H1 (cell line): ENCODE data around the gene MRPL20. TPM values are rescaled to one million over a fixed set of nuclear protein-coding genes. Genes with fewer than 3 reads are reported as not detected.

Source experiments
- CTCF ChIA-PET: fragments of 300-600 bp; sonication (Branson Sonifier 250); formaldehyde crosslinking; loops from one replicate; lab custom pipeline; 2021; ENCODE audit not compliant: partially characterized antibody; lab: Charles Lee
- POLR2A ChIA-PET: fragments of 300-600 bp; sonication (Branson Sonifier 250); formaldehyde crosslinking; loops from one replicate; lab custom pipeline; 2021; ENCODE audit warnings: inconsistent platforms; ENCODE audit not compliant: partially characterized antibody; lab: Charles Lee
- DNase-seq, 2 experiments: peaks; one replicate each; pipeline versions ENCODE4 v3.0.0 to v3.0.0-alpha.2; 2010 to 2022; ENCODE audit warnings: low spot score in 2 of 2, low read depth in 1 of 2, mixed read lengths in 1 of 2
- FAIRE-seq: peaks from 2 replicates; lab custom pipeline; 2011; peaks lifted over from hg19 to GRCh38; lab: Jason Lieb, UNC
- H2AFZ ChIP-seq: 2 replicates; pipeline ENCODE4 v1.8.1; 2012; ENCODE audit warnings: low read length, inconsistent platforms
- H2AK5ac ChIP-seq: 2 replicates; pipeline ENCODE4 v1.6.1; 2013; ENCODE audit warnings: low read depth, low read length
- H2BK120ac ChIP-seq: replicated peaks from 2 replicates; pipeline ENCODE3; 2013; ENCODE audit warnings: low read depth, low read length, inconsistent platforms
- H2BK12ac ChIP-seq: 2 replicates; pipeline ENCODE4 v1.6.1; 2013; ENCODE audit warnings: low read depth, low read length
- H2BK15ac ChIP-seq: 2 replicates; pipeline ENCODE4 v1.6.1; 2013; ENCODE audit warnings: low read length
- H2BK20ac ChIP-seq: 2 replicates; pipeline ENCODE4 v1.6.1; 2013; ENCODE audit warnings: low read length
- H2BK5ac ChIP-seq: 2 replicates; pipeline ENCODE4 v1.6.1; 2013; ENCODE audit warnings: low read depth, low read length
- H3K14ac ChIP-seq: 2 replicates; pipeline ENCODE4 v1.6.1; 2013; ENCODE audit warnings: inconsistent platforms; ENCODE audit not compliant: insufficient read length
- H3K18ac ChIP-seq: 2 replicates; pipeline ENCODE4 v1.6.1; 2013; ENCODE audit warnings: low read length; ENCODE audit errors: extremely low read depth
- H3K23ac ChIP-seq: 2 replicates; pipeline ENCODE4 v1.6.1; 2013; ENCODE audit warnings: inconsistent platforms; ENCODE audit not compliant: insufficient read length
- H3K23me2 ChIP-seq: 2 replicates; pipeline ENCODE4 v1.6.1; 2013; ENCODE audit warnings: low read depth, low read length
- H3K27ac ChIP-seq: 2 replicates; pipeline ENCODE4 v1.6.1; 2011; ENCODE audit warnings: low read depth, low read length, inconsistent platforms
- H3K27me3 ChIP-seq, 4 experiments: replicated peaks in 1 of 4; 1 replicate in 1 of 4; 2 replicates in 3 of 4; pipeline versions ENCODE4 v1.6.1 to v1.8.1; 2011 to 2013; ENCODE audit warnings: low read length in 3 of 4, mild to moderate bottlenecking in 3 of 4, inconsistent platforms in 2 of 4, mixed read lengths in 2 of 4, moderate library complexity in 1 of 4; ENCODE audit not compliant: control insufficient read depth in 3 of 4, insufficient read depth in 3 of 4; ENCODE audit errors: extremely low read depth in 1 of 4
- H3K36me3 ChIP-seq, 4 experiments: 2 replicates each; pipeline versions ENCODE4 v1.6.1 to v1.8.1; 2011 to 2013; ENCODE audit warnings: mild to moderate bottlenecking in 4 of 4, low read length in 3 of 4, moderate library complexity in 2 of 4, control low read depth in 1 of 4, inconsistent platforms in 1 of 4; ENCODE audit not compliant: insufficient read depth in 4 of 4, control insufficient read depth in 2 of 4
- H3K4ac ChIP-seq: replicated peaks from 2 replicates; pipeline ENCODE3; 2013; ENCODE audit warnings: low read length, low read depth, mixed read lengths, inconsistent platforms; ENCODE audit not compliant: insufficient read length
- H3K4me1 ChIP-seq, 4 experiments: replicated peaks in 1 of 4; 1 replicate in 1 of 4; 2 replicates in 3 of 4; pipeline versions ENCODE4 v1.6.1 to v1.8.1; 2011 to 2013; ENCODE audit warnings: low read length in 3 of 4, inconsistent platforms in 2 of 4, mixed read lengths in 1 of 4; ENCODE audit not compliant: insufficient read depth in 4 of 4, control insufficient read depth in 3 of 4
- H3K4me2 ChIP-seq, 2 experiments: 2 replicates each; pipeline versions ENCODE4 v1.6.1 to v1.8.1; 2011 to 2013; ENCODE audit warnings: low read depth in 2 of 2, low read length in 2 of 2, control low read depth in 1 of 2, inconsistent platforms in 1 of 2, mild to moderate bottlenecking in 1 of 2; ENCODE audit not compliant: insufficient read depth in 1 of 2
- H3K4me3 ChIP-seq, 4 experiments: fragments of 200-600, 300-600 bp in 1 of 4; sonication (generic), shearing (Covaris generic), sonication (Bioruptor Twin) in 1 of 4; 2 replicates each; pipeline versions ENCODE4 v1.5.1 to v1.8.1; 2011 to 2016; ENCODE audit warnings: low read length in 4 of 4, low read depth in 3 of 4, control low read depth in 2 of 4, inconsistent platforms in 2 of 4, mild to moderate bottlenecking in 2 of 4, mixed read lengths in 1 of 4, moderate library complexity in 1 of 4; ENCODE audit not compliant: insufficient read depth in 2 of 4; ENCODE audit errors: extremely low read depth in 1 of 4
- H3K56ac ChIP-seq: replicated peaks from 2 replicates; pipeline ENCODE3; 2013; ENCODE audit warnings: low read depth, mild to moderate bottlenecking, mixed read lengths, low read length, inconsistent platforms; ENCODE audit not compliant: insufficient read length
- H3K79me1 ChIP-seq: 2 replicates; pipeline ENCODE4 v1.6.1; 2013; ENCODE audit warnings: low read depth, low read length, control low read depth
- H3K79me2 ChIP-seq, 2 experiments: 2 replicates each; pipeline versions ENCODE4 v1.6.1 to v1.8.1; 2012 to 2013; ENCODE audit warnings: low read length in 2 of 2, mild to moderate bottlenecking in 2 of 2, inconsistent platforms in 1 of 2; ENCODE audit not compliant: insufficient read depth in 2 of 2, control insufficient read depth in 1 of 2
- H3K9ac ChIP-seq, 4 experiments: replicated peaks in 1 of 4; 1 replicate in 1 of 4; 2 replicates in 3 of 4; pipeline versions ENCODE4 v1.6.1 to v1.8.1; 2011 to 2013; ENCODE audit warnings: low read depth in 3 of 4, low read length in 3 of 4, control low read depth in 2 of 4, mild to moderate bottlenecking in 2 of 4, moderate library complexity in 2 of 4, inconsistent platforms in 1 of 4; ENCODE audit errors: extremely low read depth in 1 of 4
- H3K9me3 ChIP-seq, 2 experiments: 2 replicates each; pipeline versions ENCODE4 v1.6.1 to v1.8.1; 2012 to 2013; ENCODE audit warnings: mild to moderate bottlenecking in 2 of 2, moderate library complexity in 2 of 2, control low read depth in 1 of 2, inconsistent platforms in 1 of 2, low read depth in 1 of 2, low read length in 1 of 2, mixed read lengths in 1 of 2; ENCODE audit not compliant: insufficient read depth in 2 of 2
- H4K20me1 ChIP-seq, 2 experiments: replicated peaks in 1 of 2; 2 replicates each; pipeline versions ENCODE3 to v1.8.1; 2011 to 2013; ENCODE audit warnings: inconsistent platforms in 2 of 2, low read length in 2 of 2, mild to moderate bottlenecking in 1 of 2; ENCODE audit not compliant: insufficient read depth in 2 of 2, control insufficient read depth in 1 of 2
- H4K5ac ChIP-seq: 2 replicates; pipeline ENCODE4 v1.6.1; 2013; ENCODE audit warnings: low read length, low read depth, mixed read lengths, inconsistent platforms; ENCODE audit not compliant: insufficient read length
- H4K8ac ChIP-seq: 2 replicates; pipeline ENCODE4 v1.8.0; 2013; ENCODE audit warnings: mild to moderate bottlenecking, moderate library complexity, low read length, inconsistent platforms; ENCODE audit not compliant: insufficient read depth; ENCODE audit errors: extremely low read depth
- H4K91ac ChIP-seq: replicated peaks from 2 replicates; pipeline ENCODE3; 2013; ENCODE audit warnings: low read length, mixed read lengths, inconsistent platforms; ENCODE audit not compliant: insufficient read length
- CBX8 ChIP-seq: fragments of 300-800, 300-1000 bp; sonication (generic); IDR thresholded peaks from 2 replicates; pipeline ENCODE4 v1.7.1; 2016; ENCODE audit warnings: low read depth, low read length, borderline replicate concordance
- WGBS, 2 experiments: shearing (Covaris generic) in 1 of 2; methylation state at CpG; one replicate each; pipeline versions ENCODE4 v1.1.6 to v1.1.7; 2013 to 2015; ENCODE audit warnings: low lambda C conversion rate in 2 of 2, mixed read lengths in 2 of 2, inconsistent platforms in 1 of 2, low coverage in 1 of 2, missing lambda C conversion rate in 1 of 2; ENCODE audit not compliant: insufficient replicate concordance in 2 of 2, insufficient coverage in 1 of 2, insufficient read length in 1 of 2; ENCODE audit errors: extremely low coverage in 1 of 2, missing lambda C conversion rate in 1 of 2; 5-methylcytosine and 5-hydroxymethylcytosine counted together
- polyA plus RNA-seq, 7 experiments: library from polyadenylated mRNA; depleted of rRNA in 3 of 7; stranded (reverse) in 5 of 7; unstranded in 2 of 7; fragments of >200 nt in 5 of 7; fragments of 200-250 nt in 2 of 7; gene quantifications; 1 replicate in 5 of 7; 2 replicates in 1 of 7; 4 replicates in 1 of 7; pipeline versions ENCODE4 v1.2.1 to v1.2.3, GENCODE V29; 2011 to 2013; ENCODE audit warnings: missing spikeins in 2 of 7, mixed read lengths in 2 of 7
- total RNA-seq: library from RNA; stranded (reverse); fragmentation: NEBNext Ultra II Directional; extraction: Animal tissue kit (Norgen Biotek cat#: 25700); gene quantifications from 2 replicates; pipeline ENCODE4 v1.2.1, GENCODE V29; 2021

The MRPL20 gene
- total and polyA plus RNA-seq, 2 of the 8 experiments (the other 6 are each of a cell fraction or from before 2014, with no cell fraction given): 126 to 151 TPM

DNA sequence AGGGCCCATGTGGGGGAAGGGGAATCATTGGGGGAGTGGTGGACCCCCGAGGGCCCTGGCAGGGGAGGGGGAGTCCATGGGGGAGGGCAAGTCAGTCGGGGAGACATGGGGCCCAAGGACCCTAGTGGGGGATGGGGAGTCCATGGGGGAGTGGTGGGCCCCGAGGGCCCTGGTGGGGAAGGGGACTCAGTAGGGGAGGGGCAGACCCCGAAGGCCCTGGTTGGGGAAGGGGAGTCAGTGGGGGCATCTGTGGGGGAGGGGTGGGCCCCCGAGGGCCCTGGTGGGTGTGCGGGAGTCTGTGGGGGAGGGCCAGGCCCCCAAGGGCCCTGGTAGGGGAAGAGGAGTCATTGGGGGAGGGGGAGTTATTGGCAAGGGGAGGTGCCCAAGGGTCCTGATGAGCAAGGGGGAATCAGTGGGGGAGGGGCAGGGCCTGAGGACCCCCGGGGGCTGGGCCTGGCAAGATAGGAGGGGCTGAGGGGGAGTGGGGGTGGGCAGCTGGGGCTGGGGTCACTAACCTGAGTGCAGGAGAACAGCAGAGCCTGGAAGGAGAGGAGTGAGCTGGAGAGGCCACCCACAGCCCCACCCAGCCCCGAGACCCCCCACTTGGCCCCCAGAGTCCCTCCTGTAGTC, 50.8 kb downstream of the MRPL20 start:
- 20% methylated on average over 1 of the region's 8 CpGs; no CpG with 5 or more reads in 1 of the 2 experiments for WGBS, 2 experiments
- H3K4me2 ChIP-seq: no peak overlapping the region
- peak overlapping the region in 1 of 4 experiments; percentile 61; a peak in 1 of 8 replicates for H3K4me3 ChIP-seq

More for the DNA sequence above, 50.8 kb downstream of the MRPL20 start:
- Histone ChIP-seq H3K14ac (no peak overlapping the region), H2BK5ac (0 out of 2 replicates have a peak overlapping the region, but pooled peaks have one; percentile 24), H3K23me2 (peaks cover 16% of the 10 kb centered on the region), H3K4ac (no peak overlapping the region), H2BK12ac (no peak overlapping the region), H3K56ac (no peak overlapping the region), H4K91ac (peak overlapping the region; percentile 73), H4K5ac (no peak overlapping the region), H2BK15ac (no peak overlapping the region), H2AK5ac (peak overlapping the region; percentile 53; the same call in 1 of the 2 replicates), H3K36me3 (no peaks in the 10 kb centered on the region), H3K79me1 (no peaks in the 10 kb centered on the region), H3K27me3 (peaks cover 9 to 17% (median 14%) of the 10 kb centered on the region in 4 experiments), H3K9me3 (no peaks in the 10 kb centered on the region), H3K18ac (no peak overlapping the region), H4K8ac (no peak overlapping the region), H4K20me1 (peaks cover 0 to 6% of the 10 kb centered on the region in 2 experiments), H3K4me1 (peaks cover 2 to 54% (median 38%) of the 10 kb centered on the region in 4 experiments), H3K23ac (no peak overlapping the region), H2BK120ac (no peak overlapping the region), H2BK20ac (peak overlapping the region; percentile 7; the same call in 1 of the 2 replicates), H2AFZ (no peak overlapping the region), H3K9ac (no peak overlapping the region), H3K79me2 (no peaks in the 10 kb centered on the region), H3K27ac (no peak overlapping the region)
- FAIRE-seq (no peak), DNase-seq (no peak)
- ChIA-PET POLR2A (interaction anchor here (0.8 to 5.1 kb wide), 2 partner anchors 16 to 46 kb away, joined by 4 to 80 read pairs; partner anchors contain the start of gene AURKAIP1), CTCF (interaction anchor here (1.0 kb wide), 1 partner anchor 13 kb away, joined by 3 read pairs; no protein-coding TSS in a partner anchor)
- no peak for TF ChIP-seq CBX8
